ENCODE data around the gene RGS7. TPM values are rescaled to one million over a fixed set of nuclear protein-coding genes. Genes with fewer than 3 reads are reported as not detected.

Gene RGS7
- polyA plus RNA-seq, 2 of the 4 experiments (the other 2 are of a cell fraction) = 0.08 TPM; not detected in 1

- no peaks in the 10 kb centered on the region for H3K9me3 ChIP-seq
- H3K4me2 ChIP-seq = no peak overlapping the region
- 14% methylated on average over 4 of the region's 4 CpGs for WGBS (ENCODE audit: missing lambda C conversion rate)
- ATAC-seq = no peak
- ChIA-PET POLR2A (no interaction called here), CTCF (no interaction called here)
- H3K4me1 ChIP-seq = no peaks in the 10 kb centered on the region
- FAIRE-seq = no peak
- no peak for TF ChIP-seq MAFK (IDR thresholded peaks at IDR 0.05; ENCODE audit: partially characterized antibody)
- TF ChIP-seq BHLHE40 (IDR thresholded peaks at IDR 0.05; ENCODE audit: low read depth, low read length) = no peak
- no peak for TF ChIP-seq EP300 (IDR thresholded peaks at IDR 0.05)
- TF ChIP-seq POLR2A (IDR thresholded peaks at IDR 0.05; ENCODE audit: low read length) = no peak
- TF ChIP-seq JUN (IDR thresholded peaks at IDR 0.05) = no peak
- no peak for TF ChIP-seq MAX (IDR thresholded peaks at IDR 0.05)
- TF ChIP-seq ZC3H11A (IDR thresholded peaks at IDR 0.05) = no peak
- no peak for TF ChIP-seq RFX5 (IDR thresholded peaks at IDR 0.05)
- TF ChIP-seq FOSB (CRISPR knock-in tag; IDR thresholded peaks at IDR 0.05) = no peak
- no peak for TF ChIP-seq EHMT2 (IDR thresholded peaks at IDR 0.05; ENCODE audit: low read depth)
- TF ChIP-seq, protein P1, sequence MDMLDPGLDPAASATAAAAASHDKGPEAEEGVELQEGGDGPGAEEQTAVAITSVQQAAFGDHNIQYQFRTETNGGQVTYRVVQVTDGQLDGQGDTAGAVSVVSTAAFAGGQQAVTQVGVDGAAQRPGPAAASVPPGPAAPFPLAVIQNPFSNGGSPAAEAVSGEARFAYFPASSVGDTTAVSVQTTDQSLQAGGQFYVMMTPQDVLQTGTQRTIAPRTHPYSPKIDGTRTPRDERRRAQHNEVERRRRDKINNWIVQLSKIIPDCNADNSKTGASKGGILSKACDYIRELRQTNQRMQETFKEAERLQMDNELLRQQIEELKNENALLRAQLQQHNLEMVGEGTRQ (IDR thresholded peaks at IDR 0.05) = no peak
- TF ChIP-seq HDAC2 (IDR thresholded peaks at IDR 0.05) = no peak
- TF ChIP-seq HOXB5 (CRISPR knock-in tag; IDR thresholded peaks at IDR 0.05) = no peak
- no peak for TF ChIP-seq HOXB13 (CRISPR knock-in tag; IDR thresholded peaks at IDR 0.05; ENCODE audit: low read depth)
- no peak for TF ChIP-seq RNF2 (IDR thresholded peaks at IDR 0.05; ENCODE audit: borderline replicate concordance, low read depth)
- no peak for TF ChIP-seq FOSL2 (IDR thresholded peaks at IDR 0.05)
- no peak for TF ChIP-seq FOSL2 (CRISPR knock-in tag; IDR thresholded peaks at IDR 0.05)
- no peak for TF ChIP-seq NR3C1 (IDR thresholded peaks at IDR 0.05)
- no peak for TF ChIP-seq CEBPB (IDR thresholded peaks at IDR 0.05)
- no peak for TF ChIP-seq PHF8 (IDR thresholded peaks at IDR 0.05; ENCODE audit: borderline replicate concordance, low read depth)
- no peak overlapping the region for H3K4me3 ChIP-seq
- H3K27ac ChIP-seq = no peak overlapping the region
- DNase-seq (ENCODE audit: low read depth in 1 of 2, low spot score in 1 of 2) = no peak
These were observed 193.6 kb downstream of the RGS7 start for GRCh38 chr1:241163363-241163762.

DNA sequence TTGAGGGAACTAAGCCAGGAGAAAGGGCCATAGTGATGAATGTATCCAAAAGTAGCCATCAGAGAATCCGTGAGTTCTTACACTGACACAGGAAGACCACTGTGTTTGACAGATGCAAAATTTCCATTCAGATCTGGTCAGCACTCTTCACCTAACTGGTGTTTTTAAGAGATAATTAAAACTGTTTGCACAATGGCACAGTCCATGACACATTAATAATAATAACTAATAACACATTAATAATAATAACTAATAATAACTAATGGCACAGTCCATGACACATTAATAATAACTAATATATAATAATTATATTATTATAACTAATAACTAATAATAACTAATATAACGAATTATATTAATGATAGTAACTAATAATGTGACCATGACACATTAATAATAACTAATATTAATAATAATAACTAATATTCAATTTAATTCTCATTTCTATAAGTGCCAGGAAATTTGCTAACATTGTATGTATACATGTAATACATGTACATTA, 195.8 kb downstream of the RGS7 start:
- H3K9me3 ChIP-seq = no peaks in the 10 kb centered on the region
- H3K4me1 ChIP-seq = no peaks in the 10 kb centered on the region
- no peak overlapping the region for H3K4me2 ChIP-seq
- DNase-seq (ENCODE audit: low read depth in 1 of 2, low spot score in 1 of 2) (no peak), ATAC-seq (no peak), FAIRE-seq (no peak)
- ChIA-PET CTCF (no interaction called here), POLR2A (no interaction called here)
- H3K27ac ChIP-seq = no peak overlapping the region
- H3K4me3 ChIP-seq = no peak overlapping the region
- 28% methylated on average over 2 of the region's 2 CpGs for WGBS (ENCODE audit: missing lambda C conversion rate)
- TF ChIP-seq BCL3 (IDR thresholded peaks at IDR 0.05) (no peak), CHD4 (IDR thresholded peaks at IDR 0.05; ENCODE audit: borderline replicate concordance) (no peak), MAX (IDR thresholded peaks at IDR 0.05) (no peak), EHMT2 (IDR thresholded peaks at IDR 0.05; ENCODE audit: low read depth) (no peak), CBX8 (IDR thresholded peaks at IDR 0.05) (no peak), NPAS2 (CRISPR knock-in tag; IDR thresholded peaks at IDR 0.05; ENCODE audit: borderline replicate concordance) (no peak), RNF2 (IDR thresholded peaks at IDR 0.05; ENCODE audit: borderline replicate concordance, low read depth) (no peak), JUNB (IDR thresholded peaks at IDR 0.05) (no peak), KDM1A (IDR thresholded peaks at IDR 0.05; ENCODE audit: low read depth) (no peak)
- TF ChIP-seq, protein P2, sequence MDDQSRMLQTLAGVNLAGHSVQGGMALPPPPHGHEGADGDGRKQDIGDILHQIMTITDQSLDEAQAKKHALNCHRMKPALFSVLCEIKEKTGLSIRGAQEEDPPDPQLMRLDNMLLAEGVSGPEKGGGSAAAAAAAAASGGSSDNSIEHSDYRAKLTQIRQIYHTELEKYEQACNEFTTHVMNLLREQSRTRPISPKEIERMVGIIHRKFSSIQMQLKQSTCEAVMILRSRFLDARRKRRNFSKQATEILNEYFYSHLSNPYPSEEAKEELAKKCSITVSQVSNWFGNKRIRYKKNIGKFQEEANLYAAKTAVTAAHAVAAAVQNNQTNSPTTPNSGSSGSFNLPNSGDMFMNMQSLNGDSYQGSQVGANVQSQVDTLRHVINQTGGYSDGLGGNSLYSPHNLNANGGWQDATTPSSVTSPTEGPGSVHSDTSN (IDR thresholded peaks at IDR 0.05) = no peak
- TF ChIP-seq, protein P3, sequence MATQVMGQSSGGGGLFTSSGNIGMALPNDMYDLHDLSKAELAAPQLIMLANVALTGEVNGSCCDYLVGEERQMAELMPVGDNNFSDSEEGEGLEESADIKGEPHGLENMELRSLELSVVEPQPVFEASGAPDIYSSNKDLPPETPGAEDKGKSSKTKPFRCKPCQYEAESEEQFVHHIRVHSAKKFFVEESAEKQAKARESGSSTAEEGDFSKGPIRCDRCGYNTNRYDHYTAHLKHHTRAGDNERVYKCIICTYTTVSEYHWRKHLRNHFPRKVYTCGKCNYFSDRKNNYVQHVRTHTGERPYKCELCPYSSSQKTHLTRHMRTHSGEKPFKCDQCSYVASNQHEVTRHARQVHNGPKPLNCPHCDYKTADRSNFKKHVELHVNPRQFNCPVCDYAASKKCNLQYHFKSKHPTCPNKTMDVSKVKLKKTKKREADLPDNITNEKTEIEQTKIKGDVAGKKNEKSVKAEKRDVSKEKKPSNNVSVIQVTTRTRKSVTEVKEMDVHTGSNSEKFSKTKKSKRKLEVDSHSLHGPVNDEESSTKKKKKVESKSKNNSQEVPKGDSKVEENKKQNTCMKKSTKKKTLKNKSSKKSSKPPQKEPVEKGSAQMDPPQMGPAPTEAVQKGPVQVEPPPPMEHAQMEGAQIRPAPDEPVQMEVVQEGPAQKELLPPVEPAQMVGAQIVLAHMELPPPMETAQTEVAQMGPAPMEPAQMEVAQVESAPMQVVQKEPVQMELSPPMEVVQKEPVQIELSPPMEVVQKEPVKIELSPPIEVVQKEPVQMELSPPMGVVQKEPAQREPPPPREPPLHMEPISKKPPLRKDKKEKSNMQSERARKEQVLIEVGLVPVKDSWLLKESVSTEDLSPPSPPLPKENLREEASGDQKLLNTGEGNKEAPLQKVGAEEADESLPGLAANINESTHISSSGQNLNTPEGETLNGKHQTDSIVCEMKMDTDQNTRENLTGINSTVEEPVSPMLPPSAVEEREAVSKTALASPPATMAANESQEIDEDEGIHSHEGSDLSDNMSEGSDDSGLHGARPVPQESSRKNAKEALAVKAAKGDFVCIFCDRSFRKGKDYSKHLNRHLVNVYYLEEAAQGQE (IDR thresholded peaks at IDR 0.05) = no peak
